Choroid plexus epithelial cell (primary cell): ENCODE results near the gene RASA2.
"Not testable (repeated sequence)": the region's sequence is repeated elsewhere in the genome, so short reads cannot be mapped to it uniquely, and the experiment has no call there.

Experiments used
- DNase-seq: peaks from one replicate; pipeline ENCODE4 v3.0.0-alpha.2; 2010; ENCODE audit warnings: low read depth
- H3K4me3 ChIP-seq: 2 replicates; pipeline ENCODE4 v1.5.1; 2011; ENCODE audit warnings: low read depth, mild to moderate bottlenecking, control low read depth, low read length, moderate library complexity
- TF ChIP-seq, protein P1 (sequence below): conservative IDR thresholded peaks from 2 replicates; pipeline ENCODE4 v1.5.1; 2011; ENCODE audit warnings: low read depth, mild to moderate bottlenecking, control low read depth, inconsistent platforms, low read length, moderate library complexity

Gene RASA2

DNA sequence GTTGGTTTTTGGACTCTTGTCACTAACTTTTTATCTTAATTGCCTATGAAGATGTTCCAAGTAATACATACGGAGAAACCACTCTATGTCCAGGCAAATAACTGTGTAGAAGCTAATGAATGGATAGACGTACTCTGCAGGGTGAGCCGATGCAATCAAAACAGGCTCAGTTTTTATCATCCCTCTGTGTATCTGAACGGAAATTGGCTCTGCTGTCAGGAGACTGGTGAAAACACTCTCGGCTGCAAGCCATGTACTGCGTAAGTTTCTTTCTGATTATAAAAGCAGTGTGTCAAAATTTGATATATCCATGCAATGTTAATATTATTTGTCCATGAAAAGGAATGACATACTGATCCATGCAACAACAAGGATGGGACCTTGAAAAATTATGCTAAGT lies 121.6 kb downstream of the RASA2 start:
- TF ChIP-seq, protein P1, sequence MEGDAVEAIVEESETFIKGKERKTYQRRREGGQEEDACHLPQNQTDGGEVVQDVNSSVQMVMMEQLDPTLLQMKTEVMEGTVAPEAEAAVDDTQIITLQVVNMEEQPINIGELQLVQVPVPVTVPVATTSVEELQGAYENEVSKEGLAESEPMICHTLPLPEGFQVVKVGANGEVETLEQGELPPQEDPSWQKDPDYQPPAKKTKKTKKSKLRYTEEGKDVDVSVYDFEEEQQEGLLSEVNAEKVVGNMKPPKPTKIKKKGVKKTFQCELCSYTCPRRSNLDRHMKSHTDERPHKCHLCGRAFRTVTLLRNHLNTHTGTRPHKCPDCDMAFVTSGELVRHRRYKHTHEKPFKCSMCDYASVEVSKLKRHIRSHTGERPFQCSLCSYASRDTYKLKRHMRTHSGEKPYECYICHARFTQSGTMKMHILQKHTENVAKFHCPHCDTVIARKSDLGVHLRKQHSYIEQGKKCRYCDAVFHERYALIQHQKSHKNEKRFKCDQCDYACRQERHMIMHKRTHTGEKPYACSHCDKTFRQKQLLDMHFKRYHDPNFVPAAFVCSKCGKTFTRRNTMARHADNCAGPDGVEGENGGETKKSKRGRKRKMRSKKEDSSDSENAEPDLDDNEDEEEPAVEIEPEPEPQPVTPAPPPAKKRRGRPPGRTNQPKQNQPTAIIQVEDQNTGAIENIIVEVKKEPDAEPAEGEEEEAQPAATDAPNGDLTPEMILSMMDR = no peak
- no peak for DNase-seq

GRCh38 chr3:141610939-141611338 lies 124.1 kb downstream of the RASA2 start:
- H3K4me3 ChIP-seq = no peak overlapping the region
- TF ChIP-seq, protein P1 = no peak
- DNase-seq = no peak

More for the DNA sequence above, 121.6 kb downstream of the RASA2 start:
- H3K4me3 ChIP-seq = no peak overlapping the region

DNA sequence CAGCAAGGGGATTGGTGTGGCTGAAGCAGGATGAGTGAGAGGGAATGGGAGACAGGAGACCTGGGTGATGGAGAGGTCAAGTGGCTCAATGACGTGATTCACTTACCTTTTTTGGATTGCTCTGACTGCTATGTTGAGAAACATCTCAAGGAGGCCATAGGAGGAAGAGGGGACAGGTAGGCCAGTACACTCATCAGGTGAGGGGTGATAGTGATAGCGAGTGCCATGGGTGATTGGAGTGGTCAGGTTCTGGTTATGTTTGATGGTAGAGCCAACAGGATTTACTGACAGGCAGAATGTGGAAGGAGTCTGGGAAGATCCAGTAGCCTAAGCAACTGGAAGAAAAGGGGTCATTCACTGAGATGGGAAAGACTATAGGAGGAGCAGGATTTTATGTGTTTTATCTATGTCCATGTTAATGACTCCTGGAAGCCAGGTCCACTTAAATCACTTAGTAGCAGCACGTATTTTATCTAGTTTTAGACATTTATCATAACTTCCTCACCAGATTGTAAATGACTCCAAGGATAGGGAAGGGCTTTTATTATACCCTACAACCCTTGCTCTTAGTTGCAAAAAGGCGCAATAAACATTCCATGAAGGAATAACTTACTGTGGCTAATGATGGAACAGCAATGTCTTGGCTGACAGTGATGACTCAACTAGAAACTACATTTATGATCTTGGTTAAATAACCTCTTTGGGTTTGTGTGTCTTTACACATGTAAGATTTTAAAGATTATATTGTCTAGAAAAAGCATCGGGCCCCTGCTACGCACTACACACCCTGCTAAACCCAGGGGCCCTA lies 131.5 kb downstream of the RASA2 start:
- TF ChIP-seq, protein P1 = no peak
- DNase-seq = no peak
- no peak overlapping the region for H3K4me3 ChIP-seq

DNA sequence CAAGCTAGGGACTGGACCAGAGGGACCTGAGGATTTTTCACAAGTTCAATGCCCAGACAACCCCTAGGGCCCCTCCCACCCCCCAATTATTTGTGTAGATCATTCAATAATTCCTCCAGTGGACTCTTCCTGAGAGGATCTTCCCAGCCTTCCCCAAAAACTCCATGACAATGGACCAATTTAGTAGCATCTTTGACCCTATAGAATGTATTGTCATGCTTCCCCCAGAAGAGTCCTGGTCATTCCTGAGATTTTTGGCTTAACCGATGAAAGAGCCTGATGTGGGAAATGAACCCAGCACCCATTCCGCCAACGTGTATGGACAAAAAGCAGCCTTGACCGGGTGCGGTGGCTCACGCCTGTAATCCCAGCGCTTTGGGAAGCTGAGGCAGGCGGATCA lies 132.1 kb downstream of the RASA2 start:
- no peak for DNase-seq
- TF ChIP-seq, protein P1 = no peak

DNA sequence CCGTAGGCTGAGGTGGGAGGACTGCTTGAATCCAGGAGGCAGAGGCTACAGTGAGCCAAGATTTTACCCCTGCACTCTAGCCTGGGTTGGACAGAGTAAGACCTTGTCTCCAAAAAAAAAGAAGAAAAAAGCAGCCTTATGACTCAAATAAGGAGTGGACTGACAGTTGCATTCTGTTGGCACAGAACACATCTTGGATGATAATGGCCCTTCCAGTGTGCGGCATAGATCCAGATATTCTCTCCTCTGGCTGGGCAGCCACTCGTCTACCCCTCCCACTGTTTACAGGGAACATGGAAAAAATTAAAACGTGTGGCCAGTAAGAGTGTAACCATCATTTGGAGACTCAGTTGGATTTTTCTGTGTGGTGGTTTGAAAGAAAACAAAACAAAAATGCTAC lies 132.6 kb downstream of the RASA2 start:
- TF ChIP-seq, protein P1 = no peak

More for the DNA sequence above, 132.1 kb downstream of the RASA2 start:
- H3K4me3 ChIP-seq = no peak overlapping the region

DNA sequence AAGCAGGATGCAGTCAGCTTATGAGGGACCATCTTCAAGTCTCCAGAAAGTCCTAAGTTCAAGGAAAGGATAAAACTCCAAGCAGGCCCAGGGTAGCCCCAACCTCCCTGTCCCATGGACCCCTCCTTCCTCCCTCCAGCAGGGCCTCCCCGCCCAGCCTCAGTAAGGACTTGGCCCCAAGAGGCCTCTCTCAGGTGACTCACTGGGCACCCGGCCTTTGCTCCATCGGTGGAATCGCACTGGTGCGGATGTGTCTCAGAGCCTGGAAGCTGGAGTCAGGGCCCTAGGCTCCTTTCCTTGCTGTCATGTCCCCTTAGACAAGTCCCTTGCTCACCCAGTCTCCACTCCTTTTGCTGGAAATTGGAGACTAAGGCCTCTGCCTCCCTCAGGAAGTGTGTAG lies 136.9 kb downstream of the RASA2 start:
- TF ChIP-seq, protein P1 = no peak
- no peak overlapping the region for H3K4me3 ChIP-seq
- DNase-seq = no peak

More for the DNA sequence above, 132.6 kb downstream of the RASA2 start:
- DNase-seq = no peak
- H3K4me3 ChIP-seq = no peak overlapping the region

- no peak for DNase-seq
- TF ChIP-seq, protein P1 = no peak
- no peak overlapping the region for H3K4me3 ChIP-seq
Measured at GRCh38 chr3:141625506-141625905, 138.7 kb downstream of the RASA2 start.

- not testable (repeated sequence) for H3K4me3 ChIP-seq, DNase-seq
Measured at GRCh38 chr3:141628334-141628733, 141.5 kb downstream of the RASA2 start.

DNA sequence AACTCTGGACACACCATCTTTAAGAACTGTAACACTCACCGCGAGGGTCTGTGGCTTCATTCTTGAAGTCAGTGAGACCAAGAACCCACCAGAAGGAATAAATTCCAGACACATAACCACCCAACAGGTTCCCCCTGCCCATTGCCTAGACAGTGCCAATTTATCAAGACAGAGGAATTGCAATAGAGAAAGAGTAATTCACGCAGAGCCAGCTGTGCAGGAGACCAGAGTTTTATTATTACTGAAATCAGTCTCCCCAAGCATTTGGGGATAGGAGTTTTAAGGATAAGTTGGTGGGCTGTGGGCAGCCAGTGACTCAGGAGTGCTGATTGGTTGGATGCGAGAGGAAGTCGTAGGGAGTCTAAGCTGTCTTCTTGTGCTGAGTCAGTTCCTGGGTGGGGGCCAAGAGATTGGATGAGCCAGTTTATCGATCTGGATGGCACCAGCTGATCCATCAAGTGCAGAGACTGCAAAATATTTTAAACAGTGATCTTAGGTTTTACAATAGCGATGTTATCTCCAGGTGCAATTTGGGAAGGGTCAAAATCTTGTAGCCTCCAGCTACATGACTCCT lies 142.1 kb downstream of the RASA2 start:
- H3K4me3 ChIP-seq, DNase-seq: not testable (repeated sequence)
